ENCODE data around the gene LIMS2.

Gene LIMS2

DNA sequence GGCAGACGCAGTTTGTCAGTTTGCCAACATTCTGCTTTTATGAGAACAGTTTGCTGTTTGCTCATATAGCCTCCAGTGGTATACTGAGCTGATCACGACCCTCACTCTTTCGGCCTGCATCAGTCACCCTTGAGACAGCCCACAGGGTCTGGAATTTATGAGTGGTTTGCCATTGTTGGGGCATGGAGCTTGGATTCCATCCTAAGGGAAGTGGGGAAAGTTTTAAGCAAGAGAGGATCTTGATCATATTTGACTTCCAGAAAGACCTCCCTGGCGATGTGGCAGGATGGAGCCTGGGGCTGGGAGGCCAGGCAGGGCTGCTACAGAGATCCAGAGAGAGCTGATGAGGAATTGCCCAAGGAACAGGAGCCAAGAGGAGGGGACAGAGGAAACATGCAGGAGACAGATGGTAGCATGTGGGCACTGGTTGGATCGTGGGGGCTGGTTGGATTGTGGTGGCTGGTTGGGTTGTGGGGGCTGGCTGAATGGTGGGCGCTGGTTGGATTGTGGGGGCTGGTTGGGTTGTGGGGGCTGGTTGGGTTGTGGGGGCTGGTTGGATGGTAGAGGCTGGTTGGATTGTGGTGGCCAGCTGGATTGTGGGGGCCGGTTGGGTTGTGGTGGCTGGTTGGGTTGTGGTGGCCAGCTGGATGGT, 56.7 kb downstream of the LIMS2 start:
- no peak overlapping the region for H2BK5ac ChIP-seq (ENCODE audit: low read length)
- no peak overlapping the region for H3K4ac ChIP-seq (ENCODE audit: low read depth, low read length)
- no peaks in the 10 kb centered on the region for H3K27me3 ChIP-seq (ENCODE audit: insufficient read depth, low read length, poor library complexity)
- H3K56ac ChIP-seq (ENCODE audit: low read length): no peak overlapping the region
- H3K4me2 ChIP-seq (ENCODE audit: low read length): no peak overlapping the region
- H3K23ac ChIP-seq (ENCODE audit: low read length): no peak overlapping the region
- H3K79me1 ChIP-seq (ENCODE audit: low read length): no peaks in the 10 kb centered on the region
- no peak overlapping the region for H4K5ac ChIP-seq (ENCODE audit: low read length)
- no peaks in the 10 kb centered on the region for H3K4me1 ChIP-seq (ENCODE audit: control insufficient read depth, low read depth, low read length)
- no peak overlapping the region for H2BK15ac ChIP-seq (replicated peaks; ENCODE audit: low read depth)
- no peak overlapping the region for H4K8ac ChIP-seq (ENCODE audit: low read depth, low read length)
- H2BK120ac ChIP-seq (ENCODE audit: low read depth, low read length): no peak overlapping the region
- no peak for DNase-seq
- no peak overlapping the region for H3K4me3 ChIP-seq (ENCODE audit: low read length)
- H3K18ac ChIP-seq (ENCODE audit: low read length): no peak overlapping the region
- H3K9ac ChIP-seq (ENCODE audit: low read length): no peak overlapping the region
- no peaks in the 10 kb centered on the region for H3K79me2 ChIP-seq (ENCODE audit: control insufficient read depth, insufficient read depth, low read length)
- H3K27ac ChIP-seq (ENCODE audit: low read depth, low read length): no peak overlapping the region
- WGBS (ENCODE audit: extremely low coverage, insufficient coverage, low lambda C conversion rate): no CpG with 5 or more reads among the region's 7 CpGs
- H3K36me3 ChIP-seq (ENCODE audit: control insufficient read depth, insufficient read depth, low read length): no peaks in the 10 kb centered on the region
- H2AK5ac ChIP-seq (ENCODE audit: low read length): no peak overlapping the region

DNA sequence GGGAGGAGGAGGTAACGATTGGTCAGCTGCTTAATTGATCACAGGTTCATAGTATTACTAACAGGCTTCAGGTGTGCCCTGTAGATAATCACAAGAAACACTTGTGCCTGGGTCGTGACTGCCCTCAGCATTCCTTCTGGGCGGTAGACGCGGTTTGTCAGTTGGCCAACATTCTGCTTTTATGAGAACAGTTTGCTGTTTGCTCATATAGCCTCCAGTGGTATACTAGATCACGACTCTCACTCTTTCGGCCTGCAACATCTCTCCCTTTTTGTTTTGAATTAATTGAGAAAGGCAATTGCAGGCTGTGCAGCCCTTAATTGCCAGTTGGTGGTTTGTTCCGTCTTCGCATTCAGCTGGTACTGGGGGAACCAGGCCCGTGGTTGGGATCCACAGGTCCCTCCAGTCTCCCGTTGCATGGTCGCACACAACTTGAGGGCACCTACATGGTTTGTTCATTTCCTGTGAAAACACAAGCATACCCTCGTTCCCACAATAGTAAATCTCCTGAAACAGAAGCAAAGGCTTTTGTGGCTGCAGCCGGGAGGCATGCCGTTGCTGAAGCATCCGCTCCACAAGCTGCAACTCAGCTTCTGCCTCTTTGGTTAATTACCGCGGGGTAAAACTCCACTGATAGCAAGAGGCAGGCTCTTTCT, 59.7 kb downstream of the LIMS2 start:
- Histone ChIP-seq H3K18ac (ENCODE audit: low read length) (no peak overlapping the region), H3K56ac (ENCODE audit: low read length) (no peak overlapping the region), H3K9ac (ENCODE audit: low read length) (no peak overlapping the region), H3K27me3 (ENCODE audit: insufficient read depth, low read length, poor library complexity) (no peaks in the 10 kb centered on the region), H3K4me2 (ENCODE audit: low read length) (no peak overlapping the region), H3K4ac (ENCODE audit: low read depth, low read length) (no peak overlapping the region), H2BK120ac (ENCODE audit: low read depth, low read length) (no peak overlapping the region), H3K23ac (ENCODE audit: low read length) (no peak overlapping the region), H2AK5ac (ENCODE audit: low read length) (no peak overlapping the region), H3K79me1 (ENCODE audit: low read length) (no peaks in the 10 kb centered on the region), H3K4me3 (ENCODE audit: low read length) (no peak overlapping the region), H4K8ac (ENCODE audit: low read depth, low read length) (no peak overlapping the region), H4K5ac (ENCODE audit: low read length) (no peak overlapping the region), H3K4me1 (ENCODE audit: control insufficient read depth, low read depth, low read length) (no peaks in the 10 kb centered on the region), H2BK15ac (replicated peaks; ENCODE audit: low read depth) (no peak overlapping the region), H3K79me2 (ENCODE audit: control insufficient read depth, insufficient read depth, low read length) (no peaks in the 10 kb centered on the region), H3K27ac (ENCODE audit: low read depth, low read length) (no peak overlapping the region), H3K36me3 (ENCODE audit: control insufficient read depth, insufficient read depth, low read length) (no peaks in the 10 kb centered on the region), H2BK5ac (ENCODE audit: low read length) (no peak overlapping the region)
- DNase-seq: no peak
- no CpG with 5 or more reads among the region's 18 CpGs for WGBS (ENCODE audit: extremely low coverage, insufficient coverage, low lambda C conversion rate)

DNA sequence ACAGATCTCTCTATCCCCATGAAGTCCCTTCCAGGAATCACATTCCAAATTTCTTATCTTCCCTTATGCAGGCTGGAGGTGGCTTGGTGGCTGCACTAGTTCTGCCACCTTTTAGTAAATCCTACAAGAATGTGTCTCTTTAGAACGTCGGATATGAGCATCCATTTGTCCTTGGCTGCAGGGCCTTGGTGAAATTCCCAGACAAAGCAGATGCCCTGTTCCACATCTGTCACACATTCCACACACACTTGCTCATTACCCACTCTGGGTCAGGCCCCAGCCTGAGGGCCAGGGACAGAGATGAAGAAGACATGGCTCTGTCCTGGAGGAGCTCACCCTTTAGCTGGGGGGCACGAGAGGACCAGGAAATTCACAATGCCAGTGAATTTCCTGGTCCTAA, 60.6 kb downstream of the LIMS2 start:
- Histone ChIP-seq H3K79me2 (ENCODE audit: control insufficient read depth, insufficient read depth, low read length) (no peaks in the 10 kb centered on the region), H4K8ac (ENCODE audit: low read depth, low read length) (no peak overlapping the region), H2AK5ac (ENCODE audit: low read length) (no peak overlapping the region), H3K27me3 (ENCODE audit: insufficient read depth, low read length, poor library complexity) (no peaks in the 10 kb centered on the region), H3K36me3 (ENCODE audit: control insufficient read depth, insufficient read depth, low read length) (no peaks in the 10 kb centered on the region), H3K56ac (ENCODE audit: low read length) (no peak overlapping the region), H4K5ac (ENCODE audit: low read length) (no peak overlapping the region), H3K4me1 (ENCODE audit: control insufficient read depth, low read depth, low read length) (no peaks in the 10 kb centered on the region), H3K4ac (ENCODE audit: low read depth, low read length) (no peak overlapping the region), H3K4me2 (ENCODE audit: low read length) (no peak overlapping the region), H3K23ac (ENCODE audit: low read length) (no peak overlapping the region), H3K4me3 (ENCODE audit: low read length) (no peak overlapping the region), H2BK5ac (ENCODE audit: low read length) (no peak overlapping the region), H3K79me1 (ENCODE audit: low read length) (no peaks in the 10 kb centered on the region), H2BK15ac (replicated peaks; ENCODE audit: low read depth) (no peak overlapping the region), H3K18ac (ENCODE audit: low read length) (no peak overlapping the region), H3K9ac (ENCODE audit: low read length) (no peak overlapping the region), H3K27ac (ENCODE audit: low read depth, low read length) (no peak overlapping the region), H2BK120ac (ENCODE audit: low read depth, low read length) (no peak overlapping the region)
- WGBS (ENCODE audit: extremely low coverage, insufficient coverage, low lambda C conversion rate): no CpG with 5 or more reads among the region's 3 CpGs
- DNase-seq: no peak

DNA sequence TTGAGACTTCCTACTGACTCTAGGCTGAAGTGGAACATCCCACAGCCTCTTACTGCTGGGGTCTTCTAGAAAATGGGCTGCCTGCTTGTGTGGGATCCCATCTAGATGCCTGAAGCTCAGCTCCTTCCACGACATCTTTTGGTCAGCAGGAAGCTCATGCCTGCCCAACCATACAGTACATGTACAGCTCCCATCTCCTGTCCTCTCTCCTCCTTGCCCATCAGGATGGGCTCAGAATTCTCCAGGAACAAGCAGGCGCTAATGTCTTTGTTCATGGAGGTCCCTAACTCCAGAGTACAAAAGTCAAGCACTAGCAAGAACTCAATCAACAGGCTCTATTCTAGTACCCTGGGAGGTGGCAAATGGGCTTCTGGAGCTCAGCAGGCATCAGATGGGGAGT, 61.1 kb downstream of the LIMS2 start:
- no CpG with 5 or more reads among the region's 2 CpGs for WGBS (ENCODE audit: extremely low coverage, insufficient coverage, low lambda C conversion rate)
- H3K56ac ChIP-seq (ENCODE audit: low read length): no peak overlapping the region
- H3K79me2 ChIP-seq (ENCODE audit: control insufficient read depth, insufficient read depth, low read length): no peaks in the 10 kb centered on the region
- H2AK5ac ChIP-seq (ENCODE audit: low read length): no peak overlapping the region
- no peak overlapping the region for H3K4me3 ChIP-seq (ENCODE audit: low read length)
- no peak overlapping the region for H3K9ac ChIP-seq (ENCODE audit: low read length)
- H3K4me2 ChIP-seq (ENCODE audit: low read length): no peak overlapping the region
- no peaks in the 10 kb centered on the region for H3K36me3 ChIP-seq (ENCODE audit: control insufficient read depth, insufficient read depth, low read length)
- no peak overlapping the region for H3K23ac ChIP-seq (ENCODE audit: low read length)
- no peak overlapping the region for H4K8ac ChIP-seq (ENCODE audit: low read depth, low read length)
- H2BK120ac ChIP-seq (ENCODE audit: low read depth, low read length): no peak overlapping the region
- no peak overlapping the region for H3K18ac ChIP-seq (ENCODE audit: low read length)
- H3K4me1 ChIP-seq (ENCODE audit: control insufficient read depth, low read depth, low read length): no peaks in the 10 kb centered on the region
- no peak overlapping the region for H3K4ac ChIP-seq (ENCODE audit: low read depth, low read length)
- H4K5ac ChIP-seq (ENCODE audit: low read length): no peak overlapping the region
- H2BK15ac ChIP-seq (replicated peaks; ENCODE audit: low read depth): no peak overlapping the region
- H3K79me1 ChIP-seq (ENCODE audit: low read length): no peaks in the 10 kb centered on the region
- H3K27me3 ChIP-seq (ENCODE audit: insufficient read depth, low read length, poor library complexity): no peaks in the 10 kb centered on the region
- no peak for DNase-seq
- no peak overlapping the region for H3K27ac ChIP-seq (ENCODE audit: low read depth, low read length)
- H2BK5ac ChIP-seq (ENCODE audit: low read length): no peak overlapping the region

DNA sequence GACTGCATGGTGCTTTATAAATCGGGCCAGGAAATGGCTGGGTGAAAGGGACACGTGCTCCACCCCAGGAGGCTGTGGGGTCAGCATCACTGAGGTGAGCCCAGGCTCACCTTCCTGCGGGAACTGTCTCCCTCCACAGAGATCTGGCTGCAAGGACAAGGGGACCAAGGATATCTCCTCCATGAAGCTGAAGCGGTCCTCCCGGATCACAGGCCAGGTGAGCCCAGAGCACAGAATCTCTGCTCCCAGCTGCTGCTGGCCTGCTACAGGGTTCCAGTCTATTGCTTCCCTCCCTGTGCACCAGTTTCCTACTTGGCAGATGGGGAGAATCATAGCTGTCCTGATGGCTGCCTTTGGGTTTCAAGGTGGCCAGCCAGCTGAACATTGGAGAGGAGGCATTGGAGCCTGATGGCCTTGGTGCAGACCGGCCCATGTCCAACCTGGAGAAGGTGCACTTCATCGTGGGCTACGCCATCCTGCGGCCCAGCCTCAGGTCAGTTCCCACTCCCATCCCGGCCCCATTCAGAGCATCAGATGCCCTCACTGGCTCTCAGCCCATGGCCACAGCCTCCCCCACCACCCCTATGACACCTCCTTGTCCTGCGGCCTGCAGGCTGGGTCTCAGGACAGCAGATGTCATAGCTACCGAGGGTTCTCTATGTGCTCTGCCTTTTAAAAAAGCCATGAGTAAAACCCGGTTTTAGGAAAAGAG, 63.1 kb downstream of the LIMS2 start:
- H3K9ac ChIP-seq (ENCODE audit: low read length): no peak overlapping the region
- no peak overlapping the region for H4K8ac ChIP-seq (ENCODE audit: low read depth, low read length)
- H4K5ac ChIP-seq (ENCODE audit: low read length): no peak overlapping the region
- H3K79me1 ChIP-seq (ENCODE audit: low read length): no peaks in the 10 kb centered on the region
- H3K27ac ChIP-seq (ENCODE audit: low read depth, low read length): no peak overlapping the region
- H3K18ac ChIP-seq (ENCODE audit: low read length): no peak overlapping the region
- no peak overlapping the region for H3K56ac ChIP-seq (ENCODE audit: low read length)
- DNase-seq: no peak
- no peak overlapping the region for H3K23ac ChIP-seq (ENCODE audit: low read length)
- no peaks in the 10 kb centered on the region for H3K79me2 ChIP-seq (ENCODE audit: control insufficient read depth, insufficient read depth, low read length)
- no peak overlapping the region for H2BK120ac ChIP-seq (ENCODE audit: low read depth, low read length)
- no CpG with 5 or more reads among the region's 13 CpGs for WGBS (ENCODE audit: extremely low coverage, insufficient coverage, low lambda C conversion rate)
- H3K4ac ChIP-seq (ENCODE audit: low read depth, low read length): no peak overlapping the region
- no peak overlapping the region for H3K4me3 ChIP-seq (ENCODE audit: low read length)
- H3K27me3 ChIP-seq (ENCODE audit: insufficient read depth, low read length, poor library complexity): no peaks in the 10 kb centered on the region
- no peaks in the 10 kb centered on the region for H3K4me1 ChIP-seq (ENCODE audit: control insufficient read depth, low read depth, low read length)
- no peak overlapping the region for H2AK5ac ChIP-seq (ENCODE audit: low read length)
- no peaks in the 10 kb centered on the region for H3K36me3 ChIP-seq (ENCODE audit: control insufficient read depth, insufficient read depth, low read length)
- no peak overlapping the region for H3K4me2 ChIP-seq (ENCODE audit: low read length)
- no peak overlapping the region for H2BK15ac ChIP-seq (replicated peaks; ENCODE audit: low read depth)
- H2BK5ac ChIP-seq (ENCODE audit: low read length): no peak overlapping the region
